Fibroblast of mammary gland (primary cell): Measurements from ENCODE around the gene SWT1.
"Not testable (repeated sequence)": the region's sequence is repeated elsewhere in the genome, so short reads cannot be mapped to it uniquely, and the experiment has no call there.

Experiments used
- DNase-seq: peaks from one replicate; pipeline ENCODE4 v3.0.0-alpha.2; 2010; ENCODE audit warnings: low read depth
- H3K4me3 ChIP-seq: 2 replicates; pipeline ENCODE4 v1.5.1; 2011; ENCODE audit warnings: low read depth, mild to moderate bottlenecking, low read length, moderate library complexity; ENCODE audit not compliant: control insufficient read depth
- CTCF ChIP-seq: conservative IDR thresholded peaks from 2 replicates; pipeline ENCODE4 v1.5.1; 2011; ENCODE audit warnings: low read depth, low read length, inconsistent platforms; ENCODE audit not compliant: control insufficient read depth, insufficient read depth

Gene SWT1

GRCh38 chr1:185316163-185317033, 159.4 kb downstream of the SWT1 start:
- TF ChIP-seq CTCF = no peak
- H3K4me3 ChIP-seq = peak overlapping the region; percentile 92
- peak; percentile 84 for DNase-seq

- H3K4me3 ChIP-seq = peak within 1 kb of the TSS; percentile 92
- TF ChIP-seq CTCF = no peak
- DNase-seq = peak; percentile 83
Observed at GRCh38 chr1:185317034-185317885, 160.3 kb downstream of the SWT1 start, which contains the start of gene IVNS1ABP. Gene IVNS1ABP (minus strand): TSS chr1:185317243. CDS start chr1:185309493, 7,750 bp downstream.

GRCh38 chr1:185317886-185318310, 160.9 kb downstream of the SWT1 start:
- no peak for DNase-seq
- peak overlapping the region; percentile 92 for H3K4me3 ChIP-seq
- no peak for TF ChIP-seq CTCF

- no peak for TF ChIP-seq CTCF
- DNase-seq = no peak
- no peak overlapping the region for H3K4me3 ChIP-seq
Observed at GRCh38 chr1:185318431-185319138, 161.6 kb downstream of the SWT1 start.

- H3K4me3 ChIP-seq = no peak overlapping the region
- no peak for TF ChIP-seq CTCF
- no peak for DNase-seq
Observed at GRCh38 chr1:185319139-185319475, 162.1 kb downstream of the SWT1 start.

- not testable (repeated sequence) for DNase-seq, H3K4me3 ChIP-seq
Observed at GRCh38 chr1:185321104-185321503, 164.1 kb downstream of the SWT1 start.

GRCh38 chr1:185321653-185322221, 164.8 kb downstream of the SWT1 start:
- H3K4me3 ChIP-seq, DNase-seq: not testable (repeated sequence)
